Breast epithelium (tissue), 4 donors: ENCODE data around the gene C9orf43. TPM values are rescaled to one million over a fixed set of nuclear protein-coding genes. Genes with fewer than 3 reads are reported as not detected.
"Not testable (repeated sequence)": the region's sequence is repeated elsewhere in the genome, so short reads cannot be mapped to it uniquely, and the experiment has no call there.

Experiments
- DNase-seq, 2 donors: peaks; one replicate each; pipeline ENCODE4 v3.0.0-alpha.2; 2019; ENCODE audit warnings: low spot score in 2 of 2
- H3K27ac ChIP-seq, 2 donors: fragments of 200-600 bp; sonication (generic) in 1 of 2; one replicate each; pipeline ENCODE4 v1.5.1; 2016 to 2019; ENCODE audit warnings: mild to moderate bottlenecking in 1 of 2
- H3K27me3 ChIP-seq, 2 donors: fragments of 200-600 bp; sonication (generic) in 1 of 2; one replicate each; pipeline versions ENCODE4 v1.5.1 to v1.6.0; 2017 to 2019; ENCODE audit warnings: control low read depth in 1 of 2, mild to moderate bottlenecking in 1 of 2
- H3K36me3 ChIP-seq: fragments of 200-600 bp; one replicate; pipeline ENCODE4 v1.5.1; 2019
- H3K4me1 ChIP-seq, 2 donors: fragments of 200-600 bp; sonication (generic); one replicate each; pipeline ENCODE4 v1.5.1; 2016 to 2019; ENCODE audit warnings: control low read depth in 1 of 2
- H3K4me3 ChIP-seq, 3 donors: fragments of 200-600 bp; sonication (generic); 1 replicate in 2 of 3; 2 replicates in 1 of 3; pipeline ENCODE4 v1.5.1; 2016 to 2019; ENCODE audit warnings: mild to moderate bottlenecking in 3 of 3, moderate library complexity in 2 of 3
- H3K9me3 ChIP-seq, 2 donors: fragments of 200-600 bp; sonication (generic) in 1 of 2; one replicate each; pipeline ENCODE4 v1.5.1; 2016 to 2019; ENCODE audit warnings: control low read depth in 1 of 2
- CTCF ChIP-seq, 3 donors: fragments of 450-650 bp; IDR thresholded peaks; one replicate each; pipeline ENCODE4 v1.5.1; 2016 to 2017; ENCODE audit warnings: antibody characterized with exemption in 3 of 3, mild to moderate bottlenecking in 3 of 3, moderate library complexity in 3 of 3
- POLR2A ChIP-seq: fragments of 450-650 bp; IDR thresholded peaks from one replicate; pipeline ENCODE4 v1.6.1; 2016; ENCODE audit warnings: antibody characterized with exemption, mild to moderate bottlenecking, moderate library complexity
- POLR2AphosphoS5 ChIP-seq, 3 donors: sonication (generic); formaldehyde crosslinking; IDR thresholded peaks; one replicate each; pipeline ENCODE4 v1.6.1; 2017; ENCODE audit warnings: antibody characterized with exemption in 3 of 3
- intact Hi-C: fragments of 100-400 bp; cut with DNase I; formaldehyde crosslinking; loops from one replicate; pipeline ENCODE4 v1.15.1; 2023; ENCODE audit warnings: low total_unique reads
- total RNA-seq, 3 donors: library from RNA; depleted of rRNA; stranded (reverse); fragments of >200 nt; gene quantifications; one replicate each; pipeline ENCODE4 v1.1.0, GENCODE V29; 2016

C9orf43 gene
- 1 to 10 TPM in 1 of 3 donors, under 1 TPM in 2; 0.59 to 1.6 (median 0.66) TPM for total RNA-seq

DNA sequence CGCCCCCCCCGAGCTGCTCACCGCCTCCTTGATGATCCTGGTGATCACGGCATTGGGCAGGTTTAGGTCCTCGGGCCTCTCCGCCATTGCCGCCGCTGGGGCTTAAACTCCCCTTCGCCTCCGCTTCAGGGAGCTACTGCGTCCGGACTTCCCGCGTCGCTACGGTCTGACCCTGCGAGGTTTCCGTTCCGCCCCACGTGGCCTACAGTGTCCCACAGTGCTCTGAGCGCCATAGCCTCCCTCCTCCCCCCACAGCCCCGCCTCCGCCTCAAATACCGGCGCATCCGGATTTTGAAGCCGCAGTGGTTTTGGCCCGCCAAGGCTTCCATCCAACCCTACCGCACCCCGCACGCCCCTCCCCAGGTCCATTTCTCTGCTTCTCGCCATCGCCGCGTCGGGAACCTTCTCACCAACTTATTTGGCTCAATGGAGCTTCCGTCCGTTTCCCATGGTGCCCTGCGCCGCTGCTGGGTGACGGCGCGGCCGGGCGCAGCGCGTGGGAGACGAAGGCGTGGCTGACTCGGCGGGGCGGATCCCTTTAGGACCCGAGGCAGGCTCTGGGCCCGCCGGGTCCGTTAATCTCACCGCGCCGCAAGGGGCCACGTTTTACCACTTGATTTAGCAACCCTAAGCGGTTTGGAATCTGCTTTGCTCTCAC is at the start of gene C9orf43, which contains the start of gene POLE3:
TSS of gene C9orf43 (plus strand) at position 541 of the 658 bp plus-strand sequence. CDS start 2,747 bp downstream, outside the sequence.
TSS of gene POLE3 (minus strand) at position 469 of the 658 bp plus-strand sequence. CDS start at position 87, 382 bp downstream.
- H3K27ac ChIP-seq = peak within 1 kb of the TSS; percentile 99
- peak; percentile 91 to 93 for DNase-seq
- peak within 1 kb of the TSS; percentile 80 to 97 (median 91) for H3K4me3 ChIP-seq
- no peaks in the 10 kb centered on the region for H3K9me3 ChIP-seq
- peaks cover 0 to 9% of the 10 kb centered on the region in 2 donors for H3K4me1 ChIP-seq
- no peaks in the 10 kb centered on the region for H3K36me3 ChIP-seq
- H3K27me3 ChIP-seq = no peaks in the 10 kb centered on the region
- intact Hi-C loops = no loop called here
- TF ChIP-seq CTCF (IDR thresholded peaks at IDR 0.05) = no peak
- TF ChIP-seq POLR2A = peak; percentile 45
- peak; percentile 82 to 92 (median 84) for TF ChIP-seq POLR2AphosphoS5 (IDR thresholded peaks at IDR 0.05)

DNA sequence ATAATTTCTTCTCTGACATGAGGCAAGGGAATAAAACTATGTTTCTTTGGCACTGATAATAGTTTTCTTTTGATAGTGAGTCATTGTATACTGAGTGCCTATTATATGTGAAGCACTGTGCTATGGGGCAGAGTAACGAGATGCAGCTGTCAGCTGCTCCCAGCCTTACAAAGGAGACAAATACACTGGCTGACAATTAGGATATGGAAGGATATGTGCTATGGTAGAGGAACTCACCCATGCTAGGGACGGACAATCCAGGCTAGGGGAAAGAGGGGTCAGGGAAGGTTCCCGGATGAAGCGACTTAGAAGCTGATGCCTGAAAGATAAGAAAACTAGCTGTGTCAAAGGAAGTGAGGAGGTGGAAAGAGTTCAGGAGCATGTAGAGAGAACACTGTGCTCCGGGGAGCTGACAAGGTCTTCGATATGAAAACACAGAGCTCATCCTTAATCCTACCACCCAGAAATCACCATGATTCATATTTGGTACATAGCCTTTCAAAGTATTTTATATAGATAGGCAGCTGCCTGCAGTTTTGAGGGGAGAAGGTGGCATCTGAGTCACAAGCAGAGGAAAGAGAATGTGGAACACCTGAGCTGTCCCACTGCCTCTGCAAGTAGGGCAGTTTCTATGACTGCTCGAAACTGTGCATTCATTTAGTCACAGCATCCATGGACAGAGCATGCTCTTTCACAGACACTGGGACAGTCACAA is 49.1 kb upstream of the C9orf43 start:
- no peak overlapping the region for H3K27ac ChIP-seq
- no peak for DNase-seq

GRCh38 chr9:113363336-113363735 is 47.2 kb upstream of the C9orf43 start:
- Histone ChIP-seq H3K4me1 (no peaks in the 10 kb centered on the region), H3K27ac (no peak overlapping the region), H3K27me3 (no peaks in the 10 kb centered on the region), H3K9me3 (no peaks in the 10 kb centered on the region), H3K4me3 (no peak overlapping the region), H3K36me3 (no peaks in the 10 kb centered on the region)
- intact Hi-C loops = no loop called here
- no peak for DNase-seq
- no peak for TF ChIP-seq POLR2A
- TF ChIP-seq POLR2AphosphoS5 (IDR thresholded peaks at IDR 0.05) = no peak
- no peak for TF ChIP-seq CTCF (IDR thresholded peaks at IDR 0.05)

More for the DNA sequence above, 49.1 kb upstream of the C9orf43 start:
- Histone ChIP-seq H3K4me1 (no peaks in the 10 kb centered on the region), H3K4me3 (no peak overlapping the region), H3K36me3 (no peaks in the 10 kb centered on the region), H3K27me3 (no peaks in the 10 kb centered on the region), H3K9me3 (no peaks in the 10 kb centered on the region)
- intact Hi-C loops = no loop called here
- TF ChIP-seq POLR2A (no peak), POLR2AphosphoS5 (IDR thresholded peaks at IDR 0.05) (no peak), CTCF (IDR thresholded peaks at IDR 0.05) (no peak)

GRCh38 chr9:113364951-113365350 is 45.6 kb upstream of the C9orf43 start:
- Histone ChIP-seq H3K36me3 (no peaks in the 10 kb centered on the region), H3K4me1 (no peaks in the 10 kb centered on the region), H3K27me3 (no peaks in the 10 kb centered on the region), H3K4me3 (no peak overlapping the region), H3K27ac (no peak overlapping the region), H3K9me3 (no peaks in the 10 kb centered on the region)
- TF ChIP-seq POLR2AphosphoS5 (IDR thresholded peaks at IDR 0.05) = no peak
- TF ChIP-seq CTCF (IDR thresholded peaks at IDR 0.05) = no peak
- no peak for TF ChIP-seq POLR2A
- intact Hi-C loops = no loop called here
- DNase-seq = no peak

DNA sequence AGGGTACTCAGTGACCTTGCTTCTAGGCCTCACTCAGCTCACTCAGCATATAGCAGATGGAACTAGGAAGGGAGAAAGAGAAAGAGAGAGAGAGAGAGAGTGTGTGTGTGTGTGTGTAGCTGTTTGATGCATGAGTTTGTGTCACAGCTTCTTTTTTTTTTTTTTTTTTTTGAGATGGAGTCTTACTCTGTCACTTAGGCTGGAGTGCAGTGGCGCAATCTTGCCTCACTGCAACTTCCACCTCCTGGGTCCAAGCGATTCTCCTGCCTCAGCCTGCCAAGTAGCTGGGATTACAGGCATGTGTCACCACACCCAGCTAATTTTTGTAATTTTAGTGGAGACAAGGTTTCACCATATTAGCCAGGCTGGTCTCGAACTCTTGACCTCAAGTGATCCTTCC is 44.9 kb upstream of the C9orf43 start:
- H3K27ac ChIP-seq = peak overlapping the region; percentile 14 to 48
- DNase-seq, H3K36me3 ChIP-seq, intact Hi-C loops, H3K4me1 ChIP-seq, H3K4me3 ChIP-seq, H3K9me3 ChIP-seq, H3K27me3 ChIP-seq: not testable (repeated sequence)
